Left lung (tissue), 10 donors: ENCODE measurements around the gene PLCD4. TPM values are rescaled to one million over a fixed set of nuclear protein-coding genes. Genes with fewer than 3 reads are reported as not detected.

Experiments
- ATAC-seq: fragments of 200-7000 bp; cut with Tn5 transposase; one replicate; pipeline ENCODE4 v1.9.1; 2020; ENCODE audit warnings: moderate library complexity
- DNase-seq, 4 donors: peaks; one replicate each; pipeline ENCODE4 v3.0.0-alpha.2; 2013 to 2020
- H3K27ac ChIP-seq, 2 donors: fragments of 200-600 bp; sonication (generic) in 1 of 2; one replicate each; pipeline versions ENCODE4 v1.5.0 to v1.8.0; 2020 to 2021
- H3K27me3 ChIP-seq, 2 donors: fragments of 200-600 bp; sonication (generic) in 1 of 2; one replicate each; pipeline versions ENCODE4 v1.5.0 to v1.8.0; 2020 to 2021
- H3K36me3 ChIP-seq, 2 donors: fragments of 200-600 bp; sonication (generic) in 1 of 2; one replicate each; pipeline versions ENCODE4 v1.5.0 to v1.8.0; 2020 to 2021
- H3K4me1 ChIP-seq, 2 donors: fragments of 200-600 bp; one replicate each; pipeline ENCODE4 v1.8.0; 2021
- H3K4me3 ChIP-seq, 2 donors: fragments of 200-600 bp; sonication (generic) in 1 of 2; one replicate each; pipeline versions ENCODE4 v1.5.0 to v1.8.0; 2020 to 2021; ENCODE audit warnings: mild to moderate bottlenecking in 1 of 2
- H3K9me3 ChIP-seq, 2 donors: fragments of 200-600 bp; sonication (generic) in 1 of 2; one replicate each; pipeline versions ENCODE4 v1.5.0 to v1.8.0; 2020 to 2021
- CTCF ChIP-seq, 2 donors: fragments of 200-600 bp; sonication (generic) in 1 of 2; IDR thresholded peaks; one replicate each; pipeline versions ENCODE4 v1.5.0 to v1.8.0; 2021; ENCODE audit warnings: antibody characterized with exemption in 2 of 2
- intact Hi-C, 2 donors: fragments of 100-400 bp; cut with DNase I; formaldehyde crosslinking; loops; one replicate each; pipeline versions ENCODE4 v1.11.2 to v1.14.2; 2022
- polyA plus RNA-seq, 6 donors: library from polyadenylated mRNA; unstranded; fragments of 120-200 nt; gene quantifications; one replicate each; pipeline ENCODE4 v1.2.1, GENCODE V29; 2013; ENCODE audit not compliant: insufficient read length in 6 of 6
- total RNA-seq, 2 donors: library from RNA; stranded (reverse); fragmentation: NEBNext Ultra II Directional; extraction: Animal tissue kit (Norgen Biotek cat#: 25700); gene quantifications; one replicate each; pipeline ENCODE4 v1.2.1, GENCODE V29; 2021
- donor health status: DM: no; HTN: yes; CAD: no.
- donor health status: DM: no; HTN: no; CAD: no.

PLCD4 gene
- total and polyA plus RNA-seq, 8 donors = 0.89 to 13.5 (median 10.5) TPM

GRCh38 chr2:218631837-218632236 is 24.1 kb downstream of the PLCD4 start:
- no peak for TF ChIP-seq CTCF (IDR thresholded peaks at IDR 0.05)
- H3K27ac ChIP-seq = peak overlapping the region in 1 of 2 donors; percentile 23
- H3K27me3 ChIP-seq = no peaks in the 10 kb centered on the region
- no peak for DNase-seq
- ATAC-seq = no peak
- H3K36me3 ChIP-seq = peaks cover 0 to 40% of the 10 kb centered on the region in 2 donors
- H3K4me1 ChIP-seq = no peaks in the 10 kb centered on the region
- intact Hi-C loops = no loop called here
- H3K9me3 ChIP-seq = no peaks in the 10 kb centered on the region
- no peak overlapping the region for H3K4me3 ChIP-seq

- intact Hi-C loops = no loop called here
- no peak for TF ChIP-seq CTCF (IDR thresholded peaks at IDR 0.05)
- Histone ChIP-seq H3K9me3 (no peaks in the 10 kb centered on the region), H3K27ac (no peak overlapping the region), H3K4me1 (no peaks in the 10 kb centered on the region), H3K27me3 (no peaks in the 10 kb centered on the region), H3K36me3 (peaks cover 0 to 79% of the 10 kb centered on the region in 2 donors), H3K4me3 (no peak overlapping the region)
- ATAC-seq (no peak), DNase-seq (no peak)
These were observed 28.0 kb downstream of the PLCD4 start for GRCh38 chr2:218635719-218636118.

GRCh38 chr2:218638372-218638771 is 30.7 kb downstream of the PLCD4 start:
- H3K4me1 ChIP-seq = no peaks in the 10 kb centered on the region
- intact Hi-C loops = no loop called here
- no peak overlapping the region for H3K27ac ChIP-seq
- no peaks in the 10 kb centered on the region for H3K9me3 ChIP-seq
- H3K27me3 ChIP-seq = no peaks in the 10 kb centered on the region
- no peak overlapping the region for H3K4me3 ChIP-seq
- no peak for ATAC-seq
- H3K36me3 ChIP-seq = peaks cover 0 to 100% of the 10 kb centered on the region in 2 donors
- DNase-seq = no peak
- no peak for TF ChIP-seq CTCF (IDR thresholded peaks at IDR 0.05)

- no peak for TF ChIP-seq CTCF (IDR thresholded peaks at IDR 0.05)
- Histone ChIP-seq H3K4me3 (no peak overlapping the region), H3K36me3 (peaks cover 5 to 100% of the 10 kb centered on the region in 2 donors), H3K27me3 (no peaks in the 10 kb centered on the region), H3K4me1 (no peaks in the 10 kb centered on the region), H3K27ac (no peak overlapping the region), H3K9me3 (no peaks in the 10 kb centered on the region)
- intact Hi-C loops = no loop called here
- no peak for ATAC-seq
- DNase-seq = no peak
These were observed 34.5 kb downstream of the PLCD4 start for GRCh38 chr2:218642121-218642656.

- intact Hi-C loops = no loop called here
- DNase-seq = no peak
- H3K9me3 ChIP-seq = no peaks in the 10 kb centered on the region
- H3K4me1 ChIP-seq = no peaks in the 10 kb centered on the region
- ATAC-seq = no peak
- no peaks in the 10 kb centered on the region for H3K27me3 ChIP-seq
- H3K4me3 ChIP-seq = no peak overlapping the region
- peaks cover 5 to 100% of the 10 kb centered on the region in 2 donors for H3K36me3 ChIP-seq
- no peak for TF ChIP-seq CTCF (IDR thresholded peaks at IDR 0.05)
- H3K27ac ChIP-seq = no peak overlapping the region
These were observed 35.1 kb downstream of the PLCD4 start for GRCh38 chr2:218642786-218643185.
